Osteocyte (in vitro differentiated cells): Measurements from ENCODE around the gene COL17A1. TPM values are rescaled to one million over a fixed set of nuclear protein-coding genes. Genes with fewer than 3 reads are reported as not detected.

Source experiments
- DNase-seq: peaks from one replicate; pipeline ENCODE4 v3.0.0; 2021; ENCODE audit warnings: mixed read lengths; ENCODE audit not compliant: unreplicated experiment; ENCODE audit errors: extremely low spot score
- H3K27ac Mint-ChIP-seq: one replicate; pipeline ENCODE4 v1.8.0; 2021; ENCODE audit warnings: mild to moderate bottlenecking, mixed read lengths; ENCODE audit not compliant: unreplicated experiment
- H3K27me3 Mint-ChIP-seq: one replicate; pipeline ENCODE4 v1.8.0; 2021; ENCODE audit warnings: mixed read lengths; ENCODE audit not compliant: unreplicated experiment
- H3K36me3 Mint-ChIP-seq: one replicate; pipeline ENCODE4 v1.8.0; 2021; ENCODE audit warnings: mixed read lengths; ENCODE audit not compliant: unreplicated experiment
- H3K4me1 Mint-ChIP-seq: one replicate; pipeline ENCODE4 v1.8.0; 2021; ENCODE audit warnings: mixed read lengths; ENCODE audit not compliant: unreplicated experiment
- H3K4me3 Mint-ChIP-seq: one replicate; pipeline ENCODE4 v1.8.0; 2021; ENCODE audit warnings: mild to moderate bottlenecking, moderate library complexity, mixed read lengths; ENCODE audit not compliant: unreplicated experiment
- H3K9me3 Mint-ChIP-seq: one replicate; pipeline ENCODE4 v1.8.0; 2021; ENCODE audit warnings: mixed read lengths; ENCODE audit not compliant: unreplicated experiment
- total RNA-seq: library from RNA; stranded (reverse); gene quantifications from 2 replicates; pipeline ENCODE4 v1.2.1, GENCODE V29; 2021
- TF ChIP-seq, protein P1 (sequence below): fragments of 200-600 bp; sonication (generic); IDR thresholded peaks from 2 replicates; pipeline ENCODE4 v1.5.0; 2021; ENCODE audit warnings: antibody characterized with exemption, mild to moderate bottlenecking, moderate library complexity

The COL17A1 gene
- total RNA-seq, 1 donor from 2014 or later: not detected

DNA sequence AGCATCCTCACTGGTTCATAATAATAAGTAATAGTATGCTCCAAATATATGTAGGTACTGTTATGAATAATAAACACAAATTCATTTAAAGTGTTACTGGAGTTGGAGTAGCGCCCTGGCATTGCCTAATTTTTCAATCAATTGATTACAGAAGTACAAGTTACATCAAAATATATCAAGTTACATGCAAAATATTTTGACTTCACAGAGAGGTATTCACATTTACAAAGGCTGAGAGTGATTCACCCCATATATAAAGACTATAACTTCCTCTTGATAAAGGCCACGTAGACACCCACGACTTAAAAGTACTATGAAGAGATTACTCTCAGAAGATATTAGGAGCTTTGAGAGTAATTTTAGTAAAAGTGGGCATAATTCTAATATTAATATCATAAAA, 13.6 kb upstream of the COL17A1 start:
- H3K4me1 Mint-ChIP-seq: peaks cover 6% of the 10 kb centered on the region
- DNase-seq: no peak
- peaks cover 10% of the 10 kb centered on the region for H3K9me3 Mint-ChIP-seq
- H3K27ac Mint-ChIP-seq: no peak overlapping the region
- H3K27me3 Mint-ChIP-seq: no peaks in the 10 kb centered on the region
- H3K4me3 Mint-ChIP-seq: no peak overlapping the region
- TF ChIP-seq, protein P1, sequence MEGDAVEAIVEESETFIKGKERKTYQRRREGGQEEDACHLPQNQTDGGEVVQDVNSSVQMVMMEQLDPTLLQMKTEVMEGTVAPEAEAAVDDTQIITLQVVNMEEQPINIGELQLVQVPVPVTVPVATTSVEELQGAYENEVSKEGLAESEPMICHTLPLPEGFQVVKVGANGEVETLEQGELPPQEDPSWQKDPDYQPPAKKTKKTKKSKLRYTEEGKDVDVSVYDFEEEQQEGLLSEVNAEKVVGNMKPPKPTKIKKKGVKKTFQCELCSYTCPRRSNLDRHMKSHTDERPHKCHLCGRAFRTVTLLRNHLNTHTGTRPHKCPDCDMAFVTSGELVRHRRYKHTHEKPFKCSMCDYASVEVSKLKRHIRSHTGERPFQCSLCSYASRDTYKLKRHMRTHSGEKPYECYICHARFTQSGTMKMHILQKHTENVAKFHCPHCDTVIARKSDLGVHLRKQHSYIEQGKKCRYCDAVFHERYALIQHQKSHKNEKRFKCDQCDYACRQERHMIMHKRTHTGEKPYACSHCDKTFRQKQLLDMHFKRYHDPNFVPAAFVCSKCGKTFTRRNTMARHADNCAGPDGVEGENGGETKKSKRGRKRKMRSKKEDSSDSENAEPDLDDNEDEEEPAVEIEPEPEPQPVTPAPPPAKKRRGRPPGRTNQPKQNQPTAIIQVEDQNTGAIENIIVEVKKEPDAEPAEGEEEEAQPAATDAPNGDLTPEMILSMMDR: no peak
- no peaks in the 10 kb centered on the region for H3K36me3 Mint-ChIP-seq

DNA sequence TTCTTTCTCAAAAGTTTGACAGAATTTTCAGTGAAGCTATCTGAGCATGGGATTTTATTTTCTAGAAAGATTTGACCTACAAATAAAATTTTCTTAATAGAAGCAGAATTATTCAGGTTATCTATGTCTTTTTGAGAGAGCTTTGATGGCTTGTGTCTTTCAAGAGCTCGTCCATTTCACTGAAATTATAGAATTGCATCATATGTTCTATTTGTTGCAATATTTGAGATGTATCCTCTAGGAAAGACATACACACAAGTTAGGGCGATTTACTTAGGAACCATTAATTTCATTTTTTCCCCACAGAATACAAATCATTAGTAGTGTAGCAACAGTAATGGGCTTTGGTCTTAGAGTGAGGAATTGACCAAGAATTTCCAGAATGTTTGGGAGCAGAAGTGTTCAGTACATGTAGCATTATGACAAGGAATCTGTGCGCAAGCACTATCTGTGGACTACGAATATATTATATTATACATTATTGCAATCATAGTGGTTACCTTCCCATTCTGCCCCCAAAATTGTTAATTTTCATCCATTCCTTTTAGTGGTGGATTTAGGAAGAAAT, 12.8 kb upstream of the COL17A1 start:
- H3K36me3 Mint-ChIP-seq: no peaks in the 10 kb centered on the region
- no peaks in the 10 kb centered on the region for H3K27me3 Mint-ChIP-seq
- no peak overlapping the region for H3K27ac Mint-ChIP-seq
- H3K9me3 Mint-ChIP-seq: peaks cover 15% of the 10 kb centered on the region
- no peak for DNase-seq
- H3K4me1 Mint-ChIP-seq: peaks cover 6% of the 10 kb centered on the region
- H3K4me3 Mint-ChIP-seq: no peak overlapping the region
- TF ChIP-seq, protein P1: no peak

DNA sequence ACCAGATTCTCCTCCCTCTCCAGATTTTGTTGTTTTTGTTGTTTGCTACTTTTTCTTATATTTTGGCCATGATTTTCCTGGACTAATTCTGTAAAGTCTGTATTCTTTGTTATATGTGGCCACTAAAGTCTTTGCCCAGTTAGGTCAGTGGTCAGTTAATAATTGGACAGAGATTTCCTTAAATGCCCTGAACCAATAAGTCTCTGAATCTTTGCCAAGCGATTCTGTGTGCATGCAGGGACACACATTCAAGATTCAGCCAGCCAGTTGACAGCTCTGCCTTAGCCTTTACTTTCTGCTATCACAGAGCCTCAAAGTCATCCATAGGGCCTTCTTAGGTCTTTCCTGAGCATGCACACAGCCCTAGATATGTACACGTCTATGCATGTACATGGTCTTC, 11.0 kb upstream of the COL17A1 start:
- Mint-ChIP-seq H3K4me3 (no peak overlapping the region), H3K27ac (no peak overlapping the region), H3K36me3 (no peaks in the 10 kb centered on the region), H3K27me3 (no peaks in the 10 kb centered on the region), H3K4me1 (peaks cover 6% of the 10 kb centered on the region), H3K9me3 (peaks cover 16% of the 10 kb centered on the region)
- TF ChIP-seq, protein P1: no peak
- DNase-seq: no peak

DNA sequence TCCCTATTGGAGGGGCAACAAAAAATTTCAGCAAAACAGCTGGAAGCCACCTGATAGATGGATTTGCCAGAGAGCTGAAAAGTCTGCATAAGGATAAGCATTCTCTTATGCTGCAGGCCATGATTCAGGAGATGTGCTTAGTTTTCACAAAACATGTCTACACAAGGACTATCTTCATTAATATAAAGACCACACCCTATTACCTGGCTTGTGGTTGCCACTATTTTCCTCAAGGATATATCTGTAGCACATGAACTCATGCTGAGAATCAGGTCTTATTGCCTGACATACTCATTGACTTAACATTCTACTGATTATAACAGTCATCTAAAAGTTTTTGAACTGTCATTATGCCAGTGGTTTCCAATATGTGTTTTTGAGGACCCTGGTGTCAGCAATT, 7.1 kb upstream of the COL17A1 start:
- no peaks in the 10 kb centered on the region for H3K27me3 Mint-ChIP-seq
- peaks cover 15% of the 10 kb centered on the region for H3K9me3 Mint-ChIP-seq
- H3K4me1 Mint-ChIP-seq: peaks cover 4% of the 10 kb centered on the region
- no peaks in the 10 kb centered on the region for H3K36me3 Mint-ChIP-seq
- TF ChIP-seq, protein P1: no peak
- no peak overlapping the region for H3K27ac Mint-ChIP-seq
- H3K4me3 Mint-ChIP-seq: no peak overlapping the region
- no peak for DNase-seq

DNA sequence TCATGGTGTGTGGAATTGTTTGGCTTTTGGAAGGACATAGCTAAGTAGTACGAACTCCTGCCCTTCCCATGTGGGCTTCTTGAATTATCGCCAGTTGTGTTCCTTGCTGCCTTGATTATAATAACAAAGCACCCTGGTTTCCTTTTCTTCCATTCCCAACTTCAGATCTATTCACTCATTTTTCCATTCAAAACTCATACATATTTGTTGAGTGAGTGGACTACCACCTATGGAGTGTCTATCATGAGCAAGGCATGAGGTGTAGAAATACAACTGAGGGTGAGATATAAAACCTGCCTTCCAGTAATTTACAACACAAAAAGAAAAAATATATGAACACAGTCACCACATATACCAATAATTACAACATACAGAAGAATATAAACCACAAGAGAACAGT, 4.9 kb upstream of the COL17A1 start:
- H3K27me3 Mint-ChIP-seq: peaks cover 1% of the 10 kb centered on the region
- H3K27ac Mint-ChIP-seq: no peak overlapping the region
- H3K9me3 Mint-ChIP-seq: peaks cover 9% of the 10 kb centered on the region
- H3K4me3 Mint-ChIP-seq: no peak overlapping the region
- no peak for DNase-seq
- peaks cover 4% of the 10 kb centered on the region for H3K4me1 Mint-ChIP-seq
- TF ChIP-seq, protein P1: no peak
- H3K36me3 Mint-ChIP-seq: no peaks in the 10 kb centered on the region
